Spleen (tissue), 11 donors: ENCODE results near the gene EXOC6B. TPM values are rescaled to one million over a fixed set of nuclear protein-coding genes. Genes with fewer than 3 reads are reported as not detected.

Source experiments
- DNase-seq: peaks from one replicate; pipeline ENCODE4 v3.0.0-alpha.2; 2020
- H3K27ac ChIP-seq, 8 donors: fragments of 200-600 bp; sonication (generic) in 7 of 8; 1 replicate in 4 of 8; 2 replicates in 4 of 8; pipeline versions ENCODE4 v1.5.0 to v1.8.0; 2016 to 2021; ENCODE audit warnings: inconsistent platforms in 4 of 8, mild to moderate bottlenecking in 4 of 8, moderate library complexity in 1 of 8
- H3K27me3 ChIP-seq, 7 donors: fragments of 200-600 bp; sonication (generic) in 6 of 7; replicated peaks in 1 of 7; 1 replicate in 4 of 7; 2 replicates in 3 of 7; pipeline versions ENCODE4 v1.5.0 to v1.8.0; 2016 to 2021; ENCODE audit warnings: inconsistent platforms in 3 of 7, mild to moderate bottlenecking in 1 of 7
- H3K36me3 ChIP-seq, 6 donors: fragments of 200-600 bp; sonication (generic) in 5 of 6; 1 replicate in 4 of 6; 2 replicates in 2 of 6; pipeline versions ENCODE4 v1.5.0 to v1.8.0; 2016 to 2021; ENCODE audit warnings: inconsistent platforms in 2 of 6
- H3K4me1 ChIP-seq, 6 donors: fragments of 200-600 bp; sonication (generic) in 5 of 6; 1 replicate in 3 of 6; 2 replicates in 3 of 6; pipeline versions ENCODE4 v1.5.0 to v1.8.0; 2016 to 2021; ENCODE audit warnings: inconsistent platforms in 3 of 6
- H3K4me3 ChIP-seq, 8 donors: fragments of 200-600 bp; sonication (generic) in 7 of 8; 1 replicate in 4 of 8; 2 replicates in 4 of 8; pipeline versions ENCODE4 v1.5.0 to v1.8.0; 2016 to 2021; ENCODE audit warnings: inconsistent platforms in 4 of 8, mild to moderate bottlenecking in 4 of 8, moderate library complexity in 2 of 8
- H3K9me3 ChIP-seq, 8 donors: fragments of 200-600 bp; sonication (generic) in 7 of 8; 1 replicate in 4 of 8; 2 replicates in 4 of 8; pipeline versions ENCODE4 v1.5.0 to v1.8.0; 2016 to 2021; ENCODE audit warnings: inconsistent platforms in 4 of 8
- POLR2A ChIP-seq, 3 donors: fragments of 450-650 bp; IDR thresholded peaks; one replicate each; pipeline ENCODE4 v1.5.1; 2017; ENCODE audit warnings: antibody characterized with exemption in 3 of 3, mild to moderate bottlenecking in 1 of 3
- POLR2AphosphoS5 ChIP-seq, 3 donors: sonication (generic); formaldehyde crosslinking; IDR thresholded peaks; one replicate each; pipeline ENCODE4 v1.5.1; 2017; ENCODE audit warnings: antibody characterized with exemption in 3 of 3
- WGBS, 5 donors: extraction: QIAGEN DNeasy Blood & Tissue Kit in 3 of 5; methylation state at CpG; one replicate each; pipeline versions ENCODE4 v1.1.5 to v1.1.7; 2013 to 2018; 5-methylcytosine and 5-hydroxymethylcytosine counted together
- intact Hi-C: fragments of 100-400 bp; cut with DNase I; formaldehyde crosslinking; loops from one replicate; pipeline ENCODE4 v1.15.0; 2023; ENCODE audit warnings: low total_unique reads
- polyA plus RNA-seq, 3 donors: library from polyadenylated mRNA; stranded (reverse); fragments of 200-250 nt; gene quantifications; one replicate each; pipeline ENCODE4 v1.2.1, GENCODE V29; 2013
- total RNA-seq, 7 donors: library from RNA; depleted of rRNA in 3 of 7; stranded (reverse); fragments of >200 nt in 3 of 7; fragmentation: NEBNext Ultra II Directional in 4 of 7; extraction: Animal tissue kit (Norgen Biotek cat#: 25700) in 4 of 7; gene quantifications; one replicate each; pipeline versions ENCODE4 v1.1.0 to v1.2.1, GENCODE V29; 2016 to 2021
- TF ChIP-seq, protein P1 (sequence below), 11 experiments: fragments of 200-600 bp in 7 of 11; fragments of 450-650 bp in 4 of 11; sonication (generic) in 4 of 11; IDR thresholded peaks in 8 of 11; conservative IDR thresholded peaks in 3 of 11; 1 replicate in 7 of 11; 2 replicates in 4 of 11; pipeline versions ENCODE4 v1.4.0 to v1.8.0; 2016 to 2021; ENCODE audit warnings: antibody characterized with exemption in 11 of 11, inconsistent platforms in 4 of 11, mild to moderate bottlenecking in 1 of 11
- donor health status: healthy with polysubstance abuse.
- donor health status: DM: no; HTN: no; CAD: no; lungs with moderate emphysema.
- donor health status: DM: no; HTN: no; CAD: no.
- donor health status: Bipolar disorder and iron deficiency.
- donor health status: healthy.
- donor health status: DM: no; HTN: no; CAD: no.
- donor health status: DM: yes; HTN: yes; CAD: no.

EXOC6B gene
- total and polyA plus RNA-seq, 10 donors: 1.0 to 27.9 (median 18.0) TPM

DNA sequence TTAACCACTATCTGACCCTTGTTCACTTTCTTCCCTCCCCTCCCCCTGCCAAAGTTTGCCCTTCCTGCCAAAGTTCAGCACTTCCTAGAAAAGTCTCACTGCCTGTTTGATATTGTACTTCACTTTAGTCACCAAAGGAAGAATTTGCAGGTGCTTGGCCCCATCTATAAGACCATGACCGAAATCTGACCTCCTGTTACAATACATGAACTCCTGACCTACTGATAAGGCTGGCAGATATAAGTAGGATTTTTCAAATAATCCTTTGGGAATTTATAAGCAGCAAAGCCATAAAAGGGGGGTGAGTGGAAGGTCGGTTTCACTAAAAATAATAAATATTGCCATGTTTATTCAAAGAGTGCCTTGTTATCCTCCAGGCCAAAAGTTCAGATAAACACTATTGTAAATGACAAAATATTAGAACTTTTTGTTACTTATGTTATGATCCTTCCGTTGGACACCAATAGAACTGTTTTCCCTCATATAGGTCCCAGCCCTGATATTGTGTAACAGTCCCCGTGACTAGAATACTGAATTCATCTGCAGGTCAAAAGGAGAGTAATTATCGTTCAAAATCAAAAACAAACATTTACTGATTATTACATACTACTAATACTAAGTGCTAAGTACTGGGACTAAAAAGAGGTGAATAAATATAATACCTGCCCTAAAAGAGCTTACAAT, 277.6 kb downstream of the EXOC6B start:
- no peaks in the 10 kb centered on the region for H3K27me3 ChIP-seq
- WGBS, 5 donors: 71 to 81% (median 76%) methylated on average over 5 of the region's 5 CpGs

DNA sequence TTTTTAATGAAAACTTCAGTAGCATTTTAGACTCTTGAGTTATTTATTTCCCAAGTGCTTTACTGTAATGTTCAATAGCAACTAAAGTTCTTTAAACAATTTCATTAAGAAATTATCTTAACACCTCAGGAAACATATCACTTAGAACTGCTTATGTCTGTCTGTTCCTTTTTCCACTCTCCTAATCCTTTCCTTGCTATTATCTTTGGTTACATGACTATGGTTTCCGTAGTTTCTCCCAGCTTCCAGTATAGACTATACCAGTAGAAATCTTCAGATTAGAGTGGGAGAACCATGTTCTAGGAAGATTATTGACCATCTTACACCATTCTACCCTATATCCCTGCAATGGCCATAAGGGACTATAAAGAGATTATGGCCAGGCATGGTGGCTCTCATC, 280.0 kb downstream of the EXOC6B start:
- TF ChIP-seq, protein P1, sequence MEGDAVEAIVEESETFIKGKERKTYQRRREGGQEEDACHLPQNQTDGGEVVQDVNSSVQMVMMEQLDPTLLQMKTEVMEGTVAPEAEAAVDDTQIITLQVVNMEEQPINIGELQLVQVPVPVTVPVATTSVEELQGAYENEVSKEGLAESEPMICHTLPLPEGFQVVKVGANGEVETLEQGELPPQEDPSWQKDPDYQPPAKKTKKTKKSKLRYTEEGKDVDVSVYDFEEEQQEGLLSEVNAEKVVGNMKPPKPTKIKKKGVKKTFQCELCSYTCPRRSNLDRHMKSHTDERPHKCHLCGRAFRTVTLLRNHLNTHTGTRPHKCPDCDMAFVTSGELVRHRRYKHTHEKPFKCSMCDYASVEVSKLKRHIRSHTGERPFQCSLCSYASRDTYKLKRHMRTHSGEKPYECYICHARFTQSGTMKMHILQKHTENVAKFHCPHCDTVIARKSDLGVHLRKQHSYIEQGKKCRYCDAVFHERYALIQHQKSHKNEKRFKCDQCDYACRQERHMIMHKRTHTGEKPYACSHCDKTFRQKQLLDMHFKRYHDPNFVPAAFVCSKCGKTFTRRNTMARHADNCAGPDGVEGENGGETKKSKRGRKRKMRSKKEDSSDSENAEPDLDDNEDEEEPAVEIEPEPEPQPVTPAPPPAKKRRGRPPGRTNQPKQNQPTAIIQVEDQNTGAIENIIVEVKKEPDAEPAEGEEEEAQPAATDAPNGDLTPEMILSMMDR (IDR thresholded peaks at IDR 0.05 in 8 of 11, conservative IDR thresholded peaks at IDR 0.05 in 3 of 11): no peak
- TF ChIP-seq POLR2A (IDR thresholded peaks at IDR 0.05) (no peak), POLR2AphosphoS5 (IDR thresholded peaks at IDR 0.05) (no peak)
- Histone ChIP-seq H3K36me3 (no peaks in the 10 kb centered on the region), H3K27ac (no peak overlapping the region), H3K4me1 (no peaks in the 10 kb centered on the region), H3K4me3 (no peak overlapping the region), H3K9me3 (peaks cover 0 to 8% (median 0%) of the 10 kb centered on the region in 8 donors), H3K27me3 (no peaks in the 10 kb centered on the region)
- intact Hi-C loops: no loop called here
- 91 to 98% (median 97%) methylated on average over 1 of the region's 1 CpG for WGBS, 5 donors
- DNase-seq: no peak

More for the DNA sequence above, 277.6 kb downstream of the EXOC6B start:
- H3K4me1 ChIP-seq: no peaks in the 10 kb centered on the region
- H3K4me3 ChIP-seq: no peak overlapping the region
- H3K27ac ChIP-seq: no peak overlapping the region
- no peaks in the 10 kb centered on the region for H3K36me3 ChIP-seq
- TF ChIP-seq, protein P1 (IDR thresholded peaks at IDR 0.05 in 8 of 11, conservative IDR thresholded peaks at IDR 0.05 in 3 of 11): no peak
- TF ChIP-seq POLR2A (IDR thresholded peaks at IDR 0.05): no peak
- TF ChIP-seq POLR2AphosphoS5 (IDR thresholded peaks at IDR 0.05): no peak
- DNase-seq: no peak
- peaks cover 0 to 13% (median 0%) of the 10 kb centered on the region in 8 donors for H3K9me3 ChIP-seq
- intact Hi-C loops: no loop called here

DNA sequence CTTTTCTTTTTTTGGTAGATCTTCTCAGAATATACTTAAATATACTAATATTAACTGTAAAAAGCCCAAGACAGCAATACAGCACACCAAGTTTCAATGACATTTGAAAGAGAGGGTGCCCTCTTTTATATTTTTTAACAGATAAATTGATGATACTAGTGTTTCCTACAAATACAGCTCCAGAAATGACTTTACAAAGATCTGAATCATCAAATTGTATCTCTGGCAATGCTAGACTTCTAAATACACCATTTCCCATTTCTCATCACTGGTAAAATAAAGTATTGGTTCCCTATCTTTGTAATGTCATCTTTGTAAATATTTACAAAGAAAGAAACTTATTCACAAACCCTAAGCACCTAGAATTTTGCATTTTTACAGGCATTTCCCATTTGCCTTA, 281.3 kb downstream of the EXOC6B start:
- Histone ChIP-seq H3K9me3 (peaks cover 0 to 7% (median 0%) of the 10 kb centered on the region in 8 donors), H3K4me1 (no peaks in the 10 kb centered on the region), H3K27ac (no peak overlapping the region), H3K4me3 (no peak overlapping the region), H3K27me3 (no peaks in the 10 kb centered on the region), H3K36me3 (no peaks in the 10 kb centered on the region)
- TF ChIP-seq POLR2A (IDR thresholded peaks at IDR 0.05): no peak
- TF ChIP-seq, protein P1 (IDR thresholded peaks at IDR 0.05 in 8 of 11, conservative IDR thresholded peaks at IDR 0.05 in 3 of 11): no peak
- no peak for TF ChIP-seq POLR2AphosphoS5 (IDR thresholded peaks at IDR 0.05)
- DNase-seq: no peak
- intact Hi-C loops: no loop called here

GRCh38 chr2:72543497-72544216, 282.2 kb downstream of the EXOC6B start:
- intact Hi-C loops: no loop called here
- no peaks in the 10 kb centered on the region for H3K4me1 ChIP-seq
- TF ChIP-seq POLR2A (IDR thresholded peaks at IDR 0.05) (no peak), POLR2AphosphoS5 (IDR thresholded peaks at IDR 0.05) (no peak)
- TF ChIP-seq, protein P1 (IDR thresholded peaks at IDR 0.05 in 8 of 11, conservative IDR thresholded peaks at IDR 0.05 in 3 of 11): no peak
- 55 to 61% (median 57%) methylated on average over 3 of the region's 3 CpGs for WGBS, 5 donors
- no peak overlapping the region for H3K27ac ChIP-seq
- H3K27me3 ChIP-seq: no peaks in the 10 kb centered on the region
- H3K36me3 ChIP-seq: no peaks in the 10 kb centered on the region
- no peak overlapping the region for H3K4me3 ChIP-seq
- peaks cover 0 to 7% (median 0%) of the 10 kb centered on the region in 8 donors for H3K9me3 ChIP-seq
- DNase-seq: no peak
